Inflammatory macrophage treated with lipopolysaccharide for 1 hour (primary cell): ENCODE results near the gene ZYG11B.
"Not testable (repeated sequence)": the region's sequence is repeated elsewhere in the genome, so short reads cannot be mapped to it uniquely, and the experiment has no call there.

Source experiments
- DNase-seq, 2 donors: peaks; one replicate each; pipeline ENCODE4 v3.0.0-alpha.2; 2020 to 2022

ZYG11B gene

DNA sequence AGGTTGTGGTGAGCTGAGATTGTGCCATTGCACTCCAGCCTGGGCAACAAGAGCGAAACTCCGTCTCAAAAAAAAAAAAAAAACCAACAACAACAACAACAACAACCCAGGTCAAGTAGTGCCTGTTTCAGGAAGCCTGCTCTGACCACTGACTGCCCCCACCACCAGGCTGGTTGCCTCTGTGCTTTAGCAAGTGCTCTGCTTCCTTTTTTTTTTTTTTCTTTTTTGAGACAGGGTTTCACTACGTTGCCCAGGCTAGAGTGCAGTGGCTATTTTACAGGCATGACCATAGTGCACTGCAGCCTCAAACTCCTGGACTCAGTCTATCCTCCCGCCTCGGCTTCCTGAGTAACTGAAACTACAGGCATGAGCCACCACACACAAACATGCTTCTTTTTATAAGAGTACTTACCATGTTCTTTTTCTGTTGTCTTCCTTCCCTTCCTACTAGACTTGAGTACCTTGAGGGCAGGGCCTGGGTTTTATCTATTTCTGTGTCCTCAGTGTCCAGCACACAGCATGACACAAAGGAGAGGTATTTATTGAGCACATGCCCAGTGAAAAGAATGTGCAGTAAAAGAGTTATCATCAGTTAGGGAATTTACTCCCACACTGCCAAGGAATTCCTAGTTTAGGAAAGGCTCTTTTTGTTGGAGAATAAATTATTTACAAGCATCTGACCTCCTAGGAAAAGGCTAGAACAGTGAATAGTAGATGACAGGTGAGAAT, 18.2 kb upstream of the ZYG11B start:
- peak; percentile 55 for DNase-seq

DNA sequence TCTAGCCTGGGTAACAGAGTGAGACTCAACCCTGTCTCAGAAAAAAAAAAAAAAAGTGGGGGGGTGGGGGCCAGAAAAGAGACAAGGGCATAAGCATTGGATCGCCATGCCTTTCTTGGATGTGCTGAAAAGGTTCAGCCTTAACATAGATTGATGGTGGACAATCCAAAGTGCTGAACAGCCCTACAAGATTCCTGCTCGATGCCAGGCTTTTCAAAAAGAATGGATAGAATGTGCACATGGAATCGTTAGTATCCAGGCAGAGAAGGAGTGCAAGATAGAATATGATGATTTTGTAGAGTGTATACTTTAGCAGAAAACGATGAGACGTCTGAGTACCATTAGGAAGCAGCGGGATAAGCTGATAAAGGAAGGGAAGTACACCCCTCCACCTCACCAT, 17.2 kb upstream of the ZYG11B start:
- DNase-seq = no peak

DNA sequence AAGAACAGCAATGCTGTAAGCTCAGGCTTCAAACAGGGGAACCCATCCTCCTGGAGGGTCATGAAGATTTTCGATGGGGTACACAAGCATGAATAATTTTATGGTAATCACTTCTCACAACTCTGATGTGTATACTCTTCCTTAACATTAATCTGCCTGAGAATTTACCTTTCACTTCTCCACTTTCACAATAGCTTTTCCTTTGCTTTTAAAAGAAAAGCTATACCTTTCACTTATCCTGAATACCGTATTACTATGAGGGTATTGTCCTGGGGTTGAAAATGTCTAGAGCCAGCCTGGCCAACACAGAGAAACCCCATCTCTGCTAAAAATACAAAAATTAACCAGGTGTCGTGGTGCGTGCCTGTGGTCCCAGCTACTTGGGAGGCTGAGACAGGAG, 12.7 kb upstream of the ZYG11B start:
- no peak for DNase-seq

- DNase-seq = not testable (repeated sequence)
Measured at GRCh38 chr1:52715296-52715695, 11.0 kb upstream of the ZYG11B start.

GRCh38 chr1:52723260-52723659, 3.0 kb upstream of the ZYG11B start:
- no peak for DNase-seq

GRCh38 chr1:52725903-52726264, 369 bp upstream of the ZYG11B start:
- no peak for DNase-seq

- peak in 1 of 2 donors; percentile 22 for DNase-seq
Measured at GRCh38 chr1:52727114-52727586, 897 bp downstream of the ZYG11B start.

DNA sequence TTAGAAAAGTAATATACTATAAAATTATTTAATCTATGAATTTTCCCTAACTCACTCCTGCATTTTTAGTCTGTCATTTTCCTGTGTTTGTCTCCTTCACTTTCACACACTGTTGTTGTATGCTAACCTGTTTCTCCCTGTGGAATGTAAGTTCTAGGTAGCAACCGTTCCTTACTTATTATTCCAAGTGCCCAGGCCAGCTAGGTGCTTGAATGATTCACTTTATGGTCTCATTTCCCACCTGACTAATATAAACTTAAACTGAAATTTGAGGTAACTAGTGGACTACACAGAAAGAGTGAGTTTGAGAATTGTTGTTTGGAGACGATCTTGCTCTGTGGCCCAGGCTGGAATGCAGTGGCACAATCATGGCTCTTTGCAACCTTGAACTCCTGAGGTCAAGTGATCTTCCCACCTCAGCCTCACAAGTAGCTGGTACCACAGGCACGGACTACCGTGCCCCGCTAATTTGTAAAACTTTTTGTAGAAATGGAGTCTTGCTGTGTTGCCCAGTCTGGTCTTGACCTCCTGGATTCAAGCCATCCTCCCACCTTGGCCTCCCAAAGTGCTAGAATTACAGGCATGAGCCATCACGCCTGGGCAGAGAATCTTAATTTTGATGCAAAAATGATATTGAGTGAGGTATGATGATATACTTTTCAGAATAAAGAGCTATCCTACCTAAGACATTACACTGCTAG, 1.9 kb downstream of the ZYG11B start:
- DNase-seq = no peak

DNA sequence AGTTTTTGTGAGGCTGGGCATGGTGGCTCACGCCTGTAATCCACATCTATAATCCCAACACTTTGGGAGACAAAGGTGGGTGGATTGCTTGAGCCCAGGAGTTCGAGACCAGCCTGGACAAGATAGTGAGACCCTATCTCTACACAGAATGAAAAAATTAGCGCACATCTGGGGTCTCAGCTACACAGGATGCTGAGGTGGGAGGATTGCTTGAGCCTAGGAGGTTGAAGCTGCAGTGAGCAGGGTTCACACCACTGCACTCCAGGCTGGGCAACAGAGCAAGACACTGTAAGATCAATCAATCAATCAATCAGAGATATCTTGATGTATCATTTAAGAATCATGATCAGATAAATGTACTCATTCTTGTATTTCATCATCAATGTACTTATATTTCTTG, 7.1 kb downstream of the ZYG11B start:
- DNase-seq = no peak

DNA sequence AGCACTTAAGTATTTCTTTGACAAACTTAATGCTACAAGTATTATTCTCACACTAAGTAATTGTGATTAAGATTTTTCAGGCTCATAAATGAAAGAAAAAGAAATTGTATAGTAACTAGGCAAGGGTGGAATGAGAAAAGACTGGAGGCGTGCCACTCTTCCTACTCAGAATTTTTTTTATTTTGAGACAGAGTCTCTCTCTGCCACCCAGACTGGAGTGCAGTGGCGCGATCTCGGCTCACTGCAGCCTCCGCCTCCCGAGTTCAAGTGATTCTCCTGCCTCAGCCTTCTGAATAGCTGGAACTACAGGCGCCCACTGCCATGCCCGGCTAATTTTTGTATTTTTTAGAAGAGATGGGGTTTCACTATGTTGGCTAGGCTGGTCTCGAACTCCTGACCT, 9.1 kb downstream of the ZYG11B start:
- not testable (repeated sequence) for DNase-seq

DNA sequence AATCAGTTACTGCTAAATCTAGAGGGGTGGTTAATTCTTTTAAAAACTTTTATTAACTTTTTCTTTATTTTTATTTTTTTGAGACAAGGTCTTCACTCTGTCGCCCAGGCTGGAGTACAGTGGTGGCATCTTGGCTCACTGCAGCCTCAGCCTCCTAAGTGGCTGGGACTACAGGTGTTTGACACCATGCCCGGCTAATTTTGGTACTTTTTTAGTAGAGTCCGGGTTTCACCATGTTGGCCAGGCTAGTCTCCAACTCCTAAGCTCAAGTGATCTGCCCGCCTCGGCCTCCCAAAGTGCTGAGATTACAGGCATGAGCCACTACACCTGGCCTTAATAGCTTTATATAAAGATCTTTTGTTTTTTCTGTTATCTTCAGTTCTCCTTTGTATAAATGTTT, 11.9 kb downstream of the ZYG11B start:
- no peak for DNase-seq

- no peak for DNase-seq
Measured at GRCh38 chr1:52738893-52739292, 12.6 kb downstream of the ZYG11B start.

DNA sequence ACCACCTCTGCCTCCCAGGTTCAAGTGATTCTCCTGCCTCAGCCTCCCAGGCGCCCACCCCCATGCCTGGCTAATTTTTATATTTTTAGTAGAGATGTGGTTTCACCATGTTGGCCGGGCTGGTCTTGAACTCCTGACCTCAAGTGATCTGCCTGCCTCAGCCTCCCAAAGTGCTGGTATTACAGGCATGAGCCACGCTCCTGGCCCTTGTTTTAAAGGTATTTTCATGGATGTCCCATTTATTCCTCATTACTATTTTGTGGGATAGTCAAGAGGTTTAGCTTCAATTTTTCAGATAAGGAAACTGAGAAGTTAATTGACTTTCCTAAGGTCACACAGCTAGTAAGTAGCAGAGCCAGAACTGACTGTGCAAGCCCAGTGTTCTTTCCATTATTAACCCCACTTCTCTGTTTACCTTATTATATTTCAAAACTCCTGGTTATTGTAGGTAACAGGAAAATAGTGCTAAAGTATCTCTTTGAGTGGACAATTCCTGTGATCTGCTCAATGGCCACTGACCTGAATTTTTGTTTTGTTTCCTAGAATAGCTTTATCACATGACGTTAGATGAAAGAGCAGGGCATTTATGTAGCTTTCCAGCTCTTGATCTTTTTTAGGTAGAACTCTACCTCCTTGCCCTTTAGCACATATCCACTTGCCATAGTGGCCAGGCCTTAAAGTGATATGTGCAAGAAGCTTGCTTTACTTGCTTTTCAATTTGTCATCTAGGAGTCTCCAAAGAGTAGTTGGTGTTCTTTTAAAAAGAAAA, 13.6 kb downstream of the ZYG11B start:
- DNase-seq = no peak

DNA sequence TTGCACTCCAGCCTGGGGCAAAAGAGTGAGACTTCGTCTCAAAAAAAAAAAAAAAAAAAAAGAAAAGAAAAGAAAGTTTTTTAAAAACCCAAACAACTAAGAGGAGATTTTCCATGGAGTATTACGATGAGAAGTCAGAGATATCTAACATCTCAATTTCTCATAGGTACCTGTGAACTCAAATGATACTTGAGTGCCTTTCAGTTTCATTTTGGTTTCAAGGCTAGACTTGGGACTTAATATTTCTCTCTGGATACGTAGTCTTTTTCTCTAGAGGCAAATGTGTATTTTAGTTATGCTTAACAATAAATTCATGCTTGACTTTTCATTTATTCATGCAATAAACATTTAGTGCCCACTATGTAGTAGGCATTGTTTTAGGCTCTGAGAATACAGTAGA, 15.0 kb downstream of the ZYG11B start:
- DNase-seq = no peak

DNA sequence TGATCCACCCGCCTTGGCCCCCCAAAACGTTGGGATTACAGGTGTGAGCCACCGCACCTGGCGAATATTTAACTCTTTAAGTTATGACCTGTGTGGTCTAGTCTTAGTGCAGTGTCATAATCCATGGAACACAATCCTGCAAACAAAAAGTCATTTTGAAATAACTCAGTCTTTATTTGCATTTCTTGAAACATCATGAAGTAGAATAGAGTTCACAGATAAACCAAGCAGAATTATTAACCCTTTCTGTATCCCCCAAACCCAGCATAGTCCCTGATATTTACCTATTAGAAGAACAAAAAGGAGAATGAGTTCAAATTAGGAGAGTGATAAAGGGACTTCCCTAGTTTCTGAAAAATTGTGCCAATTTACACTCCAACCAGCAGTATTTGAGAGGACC, 19.9 kb downstream of the ZYG11B start:
- DNase-seq = no peak

- no peak for DNase-seq
Measured at GRCh38 chr1:52747450-52747849, 21.2 kb downstream of the ZYG11B start.

DNA sequence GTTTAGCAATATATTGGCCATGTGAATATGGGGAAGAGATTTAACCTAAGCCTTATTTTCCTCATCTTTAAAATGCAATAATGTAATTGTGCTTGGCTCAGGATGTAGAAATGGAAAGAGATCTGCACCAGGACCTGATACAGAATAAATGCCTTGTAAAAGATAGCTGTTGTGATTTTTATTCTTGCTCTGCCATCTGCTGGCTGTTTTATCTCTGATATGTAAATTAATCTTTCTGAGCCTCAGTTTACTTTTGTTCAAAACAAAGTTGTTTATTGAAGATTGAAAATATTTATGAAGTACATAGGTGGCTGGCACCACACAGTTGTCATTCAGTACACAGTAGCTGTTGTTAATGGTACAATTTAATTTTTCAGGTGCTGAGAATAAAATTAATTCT, 21.9 kb downstream of the ZYG11B start:
- DNase-seq = peak in 1 of 2 donors; percentile 18

DNA sequence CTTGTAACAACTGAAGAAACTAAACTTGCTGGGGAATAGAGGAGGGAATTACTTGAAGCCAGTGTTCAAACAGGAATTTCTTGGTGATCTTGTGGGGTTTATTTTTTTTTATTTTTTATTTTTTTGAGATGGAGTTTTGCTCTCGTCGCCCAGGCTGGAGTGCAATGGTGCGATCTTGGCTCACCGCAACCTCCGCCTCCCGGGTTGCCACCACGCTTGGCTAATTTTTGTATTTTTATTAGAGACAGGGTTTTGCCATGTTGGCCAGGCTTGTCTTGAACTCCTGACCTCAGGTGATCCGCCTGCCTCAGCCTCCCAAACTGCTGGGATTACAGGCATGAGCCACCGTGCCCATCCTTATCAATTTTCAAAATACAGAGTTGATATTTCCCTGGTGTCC, 23.2 kb downstream of the ZYG11B start:
- not testable (repeated sequence) for DNase-seq

DNA sequence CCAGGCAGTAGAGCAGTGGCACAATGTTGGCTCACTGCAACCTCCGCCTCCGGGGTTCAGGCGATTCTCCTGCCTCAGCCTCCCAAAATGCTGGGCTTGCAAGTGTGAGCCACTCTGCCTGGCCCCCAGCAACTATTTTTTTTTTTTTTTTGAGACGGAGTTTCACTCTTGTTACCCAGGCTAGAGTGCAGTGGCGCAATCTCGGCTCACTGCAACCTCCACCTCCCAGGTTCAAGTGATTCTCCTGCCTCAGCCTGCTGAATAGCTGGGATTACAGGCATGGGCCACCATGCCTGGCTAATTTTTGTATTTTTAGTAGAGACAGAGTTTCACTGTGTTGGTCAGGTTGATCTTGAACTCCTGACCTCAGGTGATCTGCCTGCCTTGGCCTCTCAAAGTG, 23.9 kb downstream of the ZYG11B start:
- not testable (repeated sequence) for DNase-seq

DNA sequence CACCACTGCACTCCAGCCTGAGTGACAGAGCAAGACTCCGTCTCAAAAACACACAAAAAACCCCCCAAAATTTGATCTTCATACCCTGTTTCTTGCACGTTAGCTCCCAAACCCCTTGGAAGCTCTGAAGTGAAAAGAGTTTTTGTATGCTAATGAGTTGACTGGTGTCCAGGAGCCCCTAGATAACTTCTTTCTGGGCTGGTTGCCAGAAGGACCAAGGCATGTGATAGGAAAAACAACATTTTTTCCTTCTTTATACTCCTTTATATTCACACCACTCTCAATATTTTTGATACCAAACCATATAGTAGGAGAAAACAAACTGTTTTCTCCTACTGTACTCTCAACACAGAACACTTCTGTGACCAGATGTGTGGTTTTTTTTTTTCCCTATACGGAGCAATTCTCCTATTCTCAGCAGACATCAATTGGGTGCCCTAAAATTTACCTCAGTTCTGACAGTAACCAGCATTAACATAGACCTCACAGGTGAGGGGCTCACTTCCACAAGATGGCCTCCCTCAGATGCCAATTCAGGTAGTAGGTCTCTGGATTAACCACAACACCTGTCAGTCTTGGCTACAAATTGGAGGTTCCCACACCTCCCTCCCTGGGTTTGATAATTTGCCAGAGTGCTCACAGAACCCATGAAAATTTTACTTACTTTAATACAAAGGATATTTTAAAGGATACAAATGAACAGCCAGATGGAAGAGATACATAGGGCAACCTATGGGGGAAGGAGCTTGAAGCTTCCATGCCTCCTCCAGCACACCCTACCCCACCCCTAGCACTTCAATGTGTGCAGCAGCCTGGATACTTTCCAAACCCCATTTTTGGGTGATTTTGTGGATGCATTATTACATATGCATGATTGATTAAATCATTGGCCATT, 25.6 kb downstream of the ZYG11B start:
- no peak for DNase-seq

- no peak for DNase-seq
Measured at GRCh38 chr1:52752484-52752826, 26.2 kb downstream of the ZYG11B start.

GRCh38 chr1:52753169-52753568, 26.9 kb downstream of the ZYG11B start:
- no peak for DNase-seq

DNA sequence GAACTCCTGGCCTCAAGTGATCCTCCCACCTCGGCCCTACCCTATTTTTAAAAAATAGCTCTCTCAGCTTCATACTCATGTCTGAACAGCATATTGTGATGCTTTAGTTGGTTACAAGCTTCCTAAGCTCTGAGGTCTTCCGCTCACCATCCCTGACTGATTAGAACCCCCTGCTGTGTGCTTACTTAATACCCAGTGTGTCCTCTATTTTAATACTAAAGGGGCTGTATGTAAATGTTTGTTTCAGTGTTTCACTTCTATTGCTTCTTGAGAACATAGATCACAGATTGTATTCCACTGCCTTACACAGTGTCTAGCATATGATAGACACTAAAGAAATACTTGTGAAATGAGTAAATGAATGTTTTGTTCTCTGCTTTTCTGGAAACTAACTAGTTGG, 29.8 kb downstream of the ZYG11B start:
- DNase-seq = no peak
